Skin epidermis (tissue), 12 donors: ENCODE measurements around the gene PALM.
"Not testable (repeated sequence)": the region's sequence is repeated elsewhere in the genome, so short reads cannot be mapped to it uniquely, and the experiment has no call there.

ENCODE experiments used
- H3K27ac ChIP-seq, 21 experiments: fragments of 200-600 bp; sonication (generic) in 11 of 21; one replicate each; pipeline ENCODE4 v1.5.0; 2020; ENCODE audit warnings: mild to moderate bottlenecking in 3 of 21, inconsistent platforms in 2 of 21, moderate library complexity in 2 of 21
- H3K4me3 ChIP-seq, 7 experiments: fragments of 200-600 bp; sonication (generic) in 2 of 7; one replicate each; pipeline ENCODE4 v1.5.0; 2020; ENCODE audit warnings: inconsistent platforms in 2 of 7, mild to moderate bottlenecking in 2 of 7, moderate library complexity in 1 of 7

PALM gene

DNA sequence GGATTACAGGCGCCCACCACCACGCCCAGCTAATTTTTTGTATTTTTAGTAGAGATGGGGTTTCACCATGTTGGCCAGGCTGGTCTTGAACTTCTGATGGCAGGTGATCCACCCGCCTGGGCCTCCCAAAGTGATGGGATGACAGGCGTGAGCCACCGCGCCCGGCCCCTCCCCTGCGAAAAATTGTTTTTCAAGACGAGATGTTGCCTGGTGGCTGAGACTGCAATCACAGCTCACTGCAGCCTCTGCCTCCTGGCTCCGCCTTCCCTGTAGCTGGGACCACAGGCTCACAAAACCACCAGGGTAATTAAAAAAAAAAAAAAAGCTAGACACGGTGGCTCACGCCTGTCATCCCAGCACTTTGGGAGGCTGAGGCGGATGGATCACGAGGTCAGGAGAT lies 8.8 kb upstream of the PALM start:
- H3K4me3 ChIP-seq = not testable (repeated sequence)

DNA sequence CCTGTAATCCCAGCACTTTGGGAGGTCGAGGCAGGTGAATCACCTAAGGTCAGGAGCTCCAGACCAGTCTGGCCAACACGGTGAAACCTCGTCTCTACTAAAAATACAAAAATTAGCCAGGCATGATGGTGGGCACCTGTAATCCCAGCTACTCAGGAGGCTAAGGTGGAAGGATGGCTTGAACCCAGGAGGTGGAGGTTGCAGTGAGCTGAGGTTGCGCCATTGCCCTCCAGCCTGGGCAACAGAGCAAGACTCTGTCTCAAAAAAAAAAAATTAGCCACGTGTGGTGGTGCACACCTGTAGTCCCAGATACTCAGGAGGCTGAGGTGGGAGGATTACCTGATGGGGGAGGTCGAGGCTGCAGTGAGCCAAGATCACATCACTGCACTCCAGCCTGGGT lies 5.9 kb upstream of the PALM start:
- H3K4me3 ChIP-seq = peak overlapping the region in 1 of 7 experiments; percentile 6
- H3K27ac ChIP-seq = not testable (repeated sequence)

More for the DNA sequence above, 8.8 kb upstream of the PALM start:
- not testable (repeated sequence) for H3K27ac ChIP-seq

DNA sequence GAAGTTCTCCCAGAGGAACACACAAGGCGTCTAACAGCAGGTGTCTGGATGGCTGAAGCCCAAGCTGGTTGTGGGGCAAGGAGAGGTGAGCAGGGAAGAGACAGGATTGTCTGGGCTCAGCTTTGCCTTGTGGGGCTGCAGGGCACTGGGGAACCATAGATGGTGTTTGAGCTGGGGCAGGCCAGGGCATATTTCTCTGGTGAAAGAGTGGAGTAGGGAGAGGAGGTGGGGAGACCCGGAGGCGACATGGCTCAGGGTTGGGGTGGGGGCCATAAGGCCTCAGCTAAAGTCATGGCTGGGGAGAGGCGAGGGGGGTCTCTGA lies 5.4 kb upstream of the PALM start:
- peak overlapping the region in 3 of 7 experiments; percentile 6 to 16 (median 8) for H3K4me3 ChIP-seq
- no peak overlapping the region for H3K27ac ChIP-seq

DNA sequence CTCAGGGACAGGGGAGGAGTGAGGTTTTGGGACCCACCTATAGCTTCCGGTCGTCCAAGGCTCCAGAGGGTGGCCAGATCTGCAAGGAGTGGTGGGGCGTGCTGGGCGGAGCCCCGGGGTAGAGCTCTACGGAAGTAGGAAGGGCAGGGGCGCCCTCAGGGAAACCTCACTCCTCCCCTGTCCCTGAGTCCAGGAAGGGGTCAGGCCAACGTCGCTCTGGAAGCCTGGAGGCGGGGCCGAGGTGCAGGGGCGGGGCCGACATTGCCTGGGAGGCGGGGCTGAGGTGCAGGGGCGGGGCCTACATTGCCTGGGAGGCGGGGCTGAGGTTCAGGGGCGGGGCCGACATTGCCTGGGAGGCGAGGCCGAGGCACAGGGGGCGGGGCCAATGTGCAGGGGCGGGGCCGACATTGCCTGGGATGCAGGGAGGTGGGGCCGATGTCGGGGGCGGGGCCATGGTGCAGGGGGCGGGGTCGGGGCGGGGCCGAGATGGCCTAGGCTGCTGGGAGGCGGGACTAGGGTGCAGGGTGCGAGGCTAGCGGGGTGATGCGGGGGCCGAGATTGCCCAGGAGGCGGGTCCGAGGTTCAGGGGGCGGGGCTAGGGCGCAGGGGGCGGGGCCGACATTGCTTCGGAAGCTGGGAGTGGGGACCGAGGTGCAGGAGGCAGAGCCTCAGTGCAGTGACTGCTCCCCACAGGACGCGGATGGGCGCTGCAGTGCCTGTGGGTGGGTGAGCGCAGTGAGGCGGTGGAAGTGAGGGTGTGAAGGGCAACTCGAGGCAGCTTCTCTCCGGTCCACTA lies 4.9 kb upstream of the PALM start:
- Histone ChIP-seq H3K27ac (no peak overlapping the region), H3K4me3 (peak overlapping the region in 3 of 7 experiments; percentile 6 to 16 (median 8))

DNA sequence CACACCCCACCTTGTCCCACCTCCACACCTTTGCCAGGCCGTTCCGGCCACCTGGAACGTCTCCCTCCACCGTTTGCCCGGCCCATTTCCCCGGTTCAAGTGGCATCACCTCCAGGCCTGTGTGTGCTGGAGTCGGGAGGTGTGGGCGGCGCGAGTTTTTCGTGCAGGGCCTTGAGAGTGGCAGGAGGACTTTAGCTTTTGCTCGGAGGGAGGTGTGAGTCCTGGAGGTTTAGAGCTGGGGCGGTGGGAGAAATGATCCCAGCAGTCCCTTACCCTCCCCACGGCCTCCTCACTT lies 4.3 kb upstream of the PALM start:
- H3K4me3 ChIP-seq = no peak overlapping the region
- H3K27ac ChIP-seq = no peak overlapping the region

DNA sequence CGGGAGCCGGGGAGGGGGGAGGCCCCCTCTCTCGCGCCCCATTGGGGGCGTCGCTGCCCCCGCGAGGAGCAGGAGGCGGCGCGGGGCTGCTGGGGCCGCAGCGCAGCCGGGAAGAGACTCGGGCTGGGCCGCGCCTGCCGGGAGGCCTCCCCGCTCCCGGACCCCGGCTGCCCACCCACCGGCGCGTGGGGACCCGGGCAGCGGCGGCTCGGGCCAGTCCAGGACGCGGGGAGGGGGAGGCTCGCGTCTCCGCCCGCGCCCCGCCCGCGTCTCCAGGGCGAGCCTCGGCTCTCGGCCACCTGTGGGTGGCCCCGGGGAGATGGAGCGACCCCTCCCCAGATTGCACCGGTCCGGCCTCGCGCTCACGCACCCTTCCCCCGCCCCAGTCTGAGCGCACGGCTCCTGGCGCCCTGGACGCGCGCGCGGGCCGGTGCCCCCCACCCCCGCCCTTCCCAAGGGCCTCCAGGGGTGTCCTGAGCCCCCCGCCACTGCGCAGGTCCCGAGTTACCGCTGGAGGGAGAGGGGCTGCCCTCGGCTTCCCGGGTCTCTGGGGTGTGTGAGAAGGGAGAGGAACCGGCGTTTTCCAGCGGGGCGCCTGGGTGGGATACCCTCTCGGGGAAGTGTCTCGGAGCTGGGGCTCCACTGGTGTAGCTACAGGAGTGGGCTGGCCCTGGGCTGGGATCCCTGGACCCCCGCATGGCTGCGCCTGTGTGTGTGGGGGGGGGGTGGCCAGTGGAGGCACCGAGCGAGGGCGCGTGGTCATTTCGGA lies 645 bp downstream of the PALM start:
- Histone ChIP-seq H3K4me3 (peak overlapping the region; percentile 33 to 65 (median 41)), H3K27ac (peak overlapping the region in 15 of 21 experiments; percentile 19 to 89 (median 78))

DNA sequence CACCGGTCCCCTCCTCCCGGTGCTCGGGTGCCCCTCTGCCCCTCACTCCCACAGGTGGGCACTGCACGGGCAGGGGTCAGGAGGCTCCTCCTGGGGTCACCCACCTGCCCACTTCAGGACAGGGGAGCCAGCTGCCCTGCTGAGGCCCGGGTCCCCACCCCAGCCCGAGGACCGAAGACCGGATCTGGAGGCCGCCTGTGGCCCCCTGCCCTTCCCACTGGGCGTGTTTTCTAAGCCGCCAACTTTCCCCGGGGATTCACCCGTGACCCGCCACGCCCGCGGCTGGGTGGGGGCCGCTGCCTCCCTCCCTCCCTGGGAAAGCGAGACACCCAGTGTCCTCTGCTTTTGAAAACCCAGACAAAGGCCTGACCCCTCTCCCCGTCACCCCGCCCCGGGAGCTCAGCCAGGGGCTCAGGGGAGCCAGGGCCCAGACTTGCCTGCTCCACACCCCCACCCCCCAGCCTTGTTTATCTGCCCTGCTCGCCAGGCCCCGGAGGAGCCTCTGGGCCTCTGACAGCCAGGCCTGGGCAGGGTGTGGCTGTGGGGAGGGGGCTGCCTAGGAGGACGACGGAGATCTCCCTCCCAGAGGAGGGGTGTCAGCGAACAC lies 1.3 kb downstream of the PALM start:
- H3K4me3 ChIP-seq = peak overlapping the region in 5 of 7 experiments; percentile 38 to 65 (median 61)
- peak overlapping the region in 13 of 21 experiments; percentile 20 to 89 (median 80) for H3K27ac ChIP-seq

DNA sequence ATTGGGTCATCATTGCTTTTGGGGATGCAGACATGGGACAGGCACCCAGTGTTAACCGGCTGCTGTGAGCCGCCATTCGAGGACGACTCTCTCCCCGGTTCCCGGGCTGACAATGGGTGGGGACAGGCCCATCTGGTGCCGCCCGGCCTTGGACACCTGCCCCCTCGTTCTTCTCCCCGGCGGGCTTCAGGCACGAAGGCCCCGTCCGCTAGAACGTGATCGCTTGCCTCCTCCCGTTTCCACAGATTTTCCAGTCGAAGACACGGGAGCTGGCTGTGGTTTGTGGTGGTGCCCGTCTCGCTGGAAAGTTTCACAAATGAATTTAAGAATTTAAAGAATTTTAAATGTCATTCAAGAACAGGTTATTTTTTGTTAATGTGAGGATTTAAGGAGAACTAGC lies 2.0 kb downstream of the PALM start:
- Histone ChIP-seq H3K4me3 (peak overlapping the region in 2 of 7 experiments; percentile 61 to 65), H3K27ac (peak overlapping the region in 11 of 21 experiments; percentile 66 to 89 (median 84))

DNA sequence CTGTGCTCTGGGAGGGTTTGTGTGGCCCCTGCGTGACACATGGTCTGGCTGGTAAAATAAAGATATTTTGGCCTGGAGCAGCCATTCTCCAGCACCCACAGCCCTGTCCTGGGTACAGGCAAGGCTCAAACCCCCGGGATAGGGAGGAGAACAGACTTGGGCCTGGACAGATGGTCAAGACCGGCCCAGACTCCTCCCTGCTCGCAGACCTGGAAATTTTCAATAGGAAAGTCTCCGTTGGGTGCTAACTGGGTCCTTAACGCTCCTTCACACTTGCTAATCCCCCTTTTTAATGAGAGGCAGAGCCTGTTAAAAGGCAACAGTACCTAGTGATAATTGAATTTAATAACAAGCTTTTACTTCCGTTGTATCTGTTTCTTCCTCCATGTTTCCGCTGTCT lies 2.5 kb downstream of the PALM start:
- no peak overlapping the region for H3K4me3 ChIP-seq
- H3K27ac ChIP-seq = peak overlapping the region in 7 of 21 experiments; percentile 73 to 89 (median 87)

DNA sequence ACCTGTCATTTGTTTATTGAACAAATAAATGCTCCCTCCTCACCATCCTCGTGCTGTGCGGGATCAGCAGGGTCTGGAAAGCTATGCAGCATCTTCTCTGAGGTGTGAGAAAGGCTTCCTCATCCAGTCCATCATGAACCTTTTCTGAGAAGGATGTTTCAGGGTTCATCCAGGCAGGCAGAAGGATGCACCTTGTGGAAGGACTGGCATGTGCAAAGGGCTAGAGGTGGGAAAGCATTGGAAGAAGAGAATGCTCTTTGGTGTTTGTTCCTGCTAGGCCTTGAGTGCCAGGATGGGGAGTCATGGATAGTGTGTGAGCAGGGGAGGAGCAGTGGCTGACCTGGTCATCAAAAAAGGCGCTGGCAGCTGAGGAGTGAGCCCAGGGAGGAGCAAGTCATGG lies 6.6 kb downstream of the PALM start:
- Histone ChIP-seq H3K27ac (no peak overlapping the region), H3K4me3 (no peak overlapping the region)

DNA sequence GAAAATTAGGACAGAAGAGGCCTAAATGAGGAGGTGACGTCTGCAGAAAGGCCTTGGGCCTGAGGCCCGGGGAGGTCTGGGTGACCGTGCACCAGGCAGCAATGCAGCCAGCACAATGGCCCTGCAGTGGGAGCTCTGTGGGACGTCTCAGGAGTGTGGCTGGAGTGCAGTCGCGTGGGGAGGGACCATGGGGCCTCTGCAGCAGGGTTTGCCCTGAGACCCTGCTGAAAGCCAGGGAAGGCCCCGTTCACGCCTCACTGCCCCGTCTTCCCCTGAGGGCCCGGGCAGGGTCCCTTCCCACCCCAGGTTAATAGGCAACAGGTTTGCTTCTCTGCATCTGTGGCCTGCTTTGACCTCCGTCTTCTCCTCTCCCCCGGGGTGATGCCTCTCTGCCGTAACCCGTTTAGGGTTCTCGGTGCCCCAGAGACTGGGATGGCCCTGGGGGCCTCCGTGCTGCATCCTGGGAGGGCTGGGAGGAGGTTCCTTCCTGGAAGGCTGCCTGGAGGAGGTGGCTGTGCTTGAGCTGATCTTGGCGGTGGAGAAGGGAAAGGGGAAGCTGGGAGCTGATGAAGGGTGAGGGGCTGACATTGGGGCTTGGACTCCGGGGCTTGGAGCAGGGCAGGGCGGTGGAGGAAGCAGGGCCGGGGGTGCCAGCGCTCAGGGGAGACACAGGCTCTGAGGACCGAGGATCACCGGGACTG lies 9.7 kb downstream of the PALM start:
- Histone ChIP-seq H3K27ac (peak overlapping the region in 6 of 21 experiments; percentile 9 to 79 (median 47)), H3K4me3 (no peak overlapping the region)

DNA sequence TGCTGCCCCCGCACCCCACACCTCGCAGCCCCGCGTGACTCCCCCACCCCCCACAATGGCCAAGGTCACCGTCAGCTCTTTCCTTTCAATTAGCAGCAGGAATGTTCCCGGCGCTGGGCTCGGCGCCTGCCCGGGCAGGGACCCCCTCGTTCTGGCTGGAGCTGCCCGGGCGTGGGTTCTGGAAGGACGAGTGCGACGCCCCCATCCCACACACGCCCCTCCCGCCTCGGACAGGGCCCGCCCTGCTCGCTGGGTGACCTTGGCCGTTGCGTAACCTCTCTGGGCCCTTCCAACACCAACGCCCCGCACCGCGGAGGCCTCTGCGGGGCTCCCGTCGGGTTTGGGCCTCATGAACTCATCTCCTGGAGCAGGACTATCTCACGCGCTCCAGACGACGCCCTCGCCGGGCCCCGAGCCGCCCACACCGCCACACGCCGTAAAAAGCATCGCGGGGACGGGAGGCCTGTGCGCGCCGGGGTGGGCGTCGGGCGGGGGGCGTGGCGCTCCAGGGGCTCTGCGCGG lies 10.3 kb downstream of the PALM start:
- no peak overlapping the region for H3K4me3 ChIP-seq
- peak overlapping the region in 9 of 21 experiments; percentile 9 to 79 (median 39) for H3K27ac ChIP-seq

DNA sequence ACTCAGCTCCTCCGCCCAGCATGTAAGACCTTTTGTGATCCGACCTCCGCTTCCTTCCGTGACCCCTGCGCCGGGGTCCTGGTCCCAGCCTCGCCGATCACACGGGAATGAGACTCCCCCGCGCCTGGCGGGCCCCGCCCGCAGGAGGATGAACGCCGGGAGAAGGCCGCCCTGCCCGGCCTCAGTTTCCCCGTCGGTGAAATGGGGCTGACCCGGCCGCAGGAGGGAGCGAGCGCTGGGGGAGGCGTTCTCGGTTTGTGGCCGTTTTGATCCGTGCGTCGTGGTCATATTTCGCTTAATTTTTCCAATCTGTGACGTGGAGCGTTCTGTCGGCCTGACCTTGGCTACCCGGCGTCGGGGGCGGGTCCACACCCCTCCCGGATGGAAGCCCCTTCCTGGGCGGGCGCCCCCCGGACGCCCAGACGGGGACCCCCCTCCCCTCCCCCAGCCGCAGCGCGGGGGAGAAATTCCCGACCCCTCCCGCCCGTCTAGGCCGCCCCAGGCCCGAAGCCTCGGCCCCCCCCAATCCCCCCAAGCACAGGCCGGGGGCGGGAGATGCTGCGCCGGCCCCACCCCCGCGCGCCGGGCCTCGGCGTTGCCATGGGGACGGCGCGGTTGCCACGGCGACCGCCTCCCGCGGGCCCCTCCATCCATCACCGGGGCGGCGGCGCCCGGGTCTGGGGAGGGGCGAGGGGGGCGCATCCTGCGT lies 11.1 kb downstream of the PALM start:
- H3K27ac ChIP-seq = peak overlapping the region in 8 of 21 experiments; percentile 32 to 79 (median 46)
- H3K4me3 ChIP-seq = no peak overlapping the region

DNA sequence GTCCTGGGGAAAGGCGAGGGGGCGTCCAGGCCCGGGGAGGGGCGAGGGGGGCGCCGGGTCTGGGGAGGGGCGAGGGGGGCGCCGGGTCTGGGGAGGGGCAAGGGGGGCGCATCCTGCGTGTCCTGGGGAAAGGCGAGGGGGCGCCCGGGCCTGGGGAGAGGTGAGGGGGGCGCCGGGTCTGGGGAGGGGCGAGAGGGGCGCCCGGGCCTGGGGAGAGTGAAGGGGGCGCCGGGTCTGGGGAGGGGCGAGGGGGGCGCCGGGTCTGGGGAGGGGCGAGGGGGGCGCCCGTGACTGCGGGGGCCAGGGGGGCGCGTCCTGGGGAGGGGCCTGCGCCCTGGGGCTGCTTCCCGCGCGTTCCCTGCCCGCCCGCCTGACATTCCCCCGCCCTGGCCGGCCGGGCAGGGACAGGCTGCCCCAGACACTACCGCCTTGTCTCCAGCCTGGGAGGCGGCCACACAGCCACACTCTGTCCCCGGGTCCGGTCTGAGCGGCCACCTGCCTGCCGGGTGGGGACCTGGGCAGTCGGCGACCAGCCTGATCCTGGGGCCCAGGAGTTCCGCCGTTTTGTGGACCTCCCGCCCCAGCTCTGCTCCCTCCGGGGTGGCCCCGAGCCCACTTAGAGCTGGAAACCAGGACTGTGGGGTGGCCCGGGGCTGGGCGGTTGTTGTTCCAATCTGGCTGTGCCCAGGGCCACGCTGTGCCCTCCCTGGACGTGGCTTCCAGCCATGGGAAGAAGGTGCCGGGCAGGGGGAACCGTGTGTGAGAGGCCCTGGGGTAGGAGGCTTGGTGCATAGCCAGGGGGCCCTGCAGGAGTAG lies 11.8 kb downstream of the PALM start:
- Histone ChIP-seq H3K4me3 (no peak overlapping the region), H3K27ac (peak overlapping the region in 6 of 21 experiments; percentile 8 to 79 (median 41))

DNA sequence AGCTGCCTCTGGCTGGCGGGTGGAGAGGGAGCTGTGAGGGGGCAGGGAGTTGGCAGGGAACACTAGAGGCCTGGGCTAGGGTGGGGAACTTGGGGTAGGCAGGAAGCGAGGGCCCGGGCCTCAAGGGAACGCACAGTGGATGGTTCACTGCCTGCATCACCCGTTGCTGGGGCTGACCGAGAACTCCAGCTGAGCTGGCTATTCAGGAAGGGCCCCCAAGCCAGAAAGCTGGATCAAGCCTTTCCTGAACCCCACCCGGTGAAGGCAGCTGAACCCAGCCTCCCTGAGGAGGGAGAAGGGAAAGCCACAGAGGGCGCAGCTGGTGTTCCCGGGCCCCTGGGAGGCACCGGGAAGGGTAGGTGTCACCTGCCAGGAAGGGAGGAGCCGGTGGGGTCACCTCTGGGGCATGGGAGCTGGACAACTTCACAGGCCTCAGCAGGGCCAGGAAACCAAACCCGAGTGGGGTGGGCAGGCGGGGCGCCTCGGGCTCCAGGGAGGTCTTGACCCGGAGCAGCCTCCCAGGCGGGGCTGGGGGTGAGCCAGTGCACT lies 13.9 kb downstream of the PALM start:
- Histone ChIP-seq H3K27ac (peak overlapping the region in 3 of 21 experiments; percentile 8 to 42 (median 28)), H3K4me3 (no peak overlapping the region)

DNA sequence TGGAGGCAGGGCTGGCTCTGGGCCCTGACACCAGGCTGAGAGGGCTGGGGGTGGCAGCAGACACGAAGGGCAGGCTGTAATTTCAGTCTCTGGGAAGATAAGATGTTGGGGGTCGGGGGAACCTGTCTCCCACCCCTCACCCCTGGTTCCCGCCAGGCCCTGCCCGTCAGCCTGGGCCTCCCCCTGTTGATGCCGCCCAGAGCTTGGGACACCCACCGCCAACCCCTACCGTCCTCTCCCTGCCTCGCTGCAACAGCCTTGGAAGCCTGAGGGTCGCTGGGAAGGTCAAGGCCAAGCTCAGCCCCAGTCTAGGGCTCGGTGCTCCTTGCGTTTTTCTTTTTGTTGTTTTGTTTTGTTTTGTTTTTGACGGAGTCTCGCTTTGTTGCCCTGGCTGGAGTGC lies 14.5 kb downstream of the PALM start:
- no peak overlapping the region for H3K4me3 ChIP-seq
- H3K27ac ChIP-seq = no peak overlapping the region

DNA sequence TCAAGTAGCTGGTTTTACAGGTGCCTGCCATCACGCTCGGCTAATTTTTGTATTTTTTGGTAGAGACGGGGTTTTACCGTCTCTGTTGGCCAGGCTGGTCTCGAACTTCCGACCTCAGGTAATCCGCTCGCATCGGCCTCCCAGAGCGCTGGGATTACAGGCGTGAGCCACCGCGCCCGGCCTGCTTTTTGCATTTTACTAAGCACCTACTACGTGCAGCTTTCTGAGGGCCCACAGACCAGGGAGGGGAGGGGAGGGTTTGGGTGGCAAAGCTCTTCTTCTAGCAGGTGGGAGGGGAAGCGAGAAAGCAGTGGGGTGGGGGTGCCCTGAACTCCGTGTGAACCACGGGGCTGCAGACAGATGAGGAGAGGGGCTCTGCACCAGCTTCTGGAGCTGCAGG lies 15.0 kb downstream of the PALM start:
- no peak overlapping the region for H3K4me3 ChIP-seq
- no peak overlapping the region for H3K27ac ChIP-seq

DNA sequence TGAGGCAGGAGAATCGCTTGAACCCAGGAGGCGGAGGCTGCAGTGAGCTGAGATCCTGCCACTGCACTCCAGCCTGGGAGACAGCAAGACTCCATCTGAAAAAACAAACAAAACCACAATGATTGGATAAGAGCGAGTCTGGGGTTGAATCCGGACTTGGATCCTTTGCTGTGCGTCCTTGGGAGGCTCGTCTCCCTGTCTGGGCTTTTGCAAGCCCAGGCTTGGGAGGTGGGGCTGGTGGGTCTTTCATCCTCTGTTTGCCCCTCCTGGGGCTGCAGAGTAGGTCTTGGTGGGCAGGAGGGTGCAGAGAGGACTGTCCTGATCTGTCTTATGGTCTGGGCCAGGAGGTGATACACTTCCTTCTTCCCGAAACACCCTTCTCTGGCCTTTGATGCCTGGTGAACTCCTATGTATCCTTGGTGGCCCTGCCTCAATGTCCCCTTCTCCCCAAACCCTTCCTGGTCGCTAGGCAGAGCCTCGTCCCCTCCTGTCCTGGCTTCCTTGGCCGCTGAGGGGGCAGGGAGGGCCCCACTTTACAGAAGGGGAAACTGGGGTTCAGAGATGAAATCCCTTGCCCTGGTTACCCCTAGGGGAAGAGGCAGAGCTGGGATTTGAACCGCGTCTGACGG lies 16.8 kb downstream of the PALM start:
- Histone ChIP-seq H3K27ac (no peak overlapping the region), H3K4me3 (no peak overlapping the region)
